ENCODE results near the gene PLEKHA1.

DNA sequence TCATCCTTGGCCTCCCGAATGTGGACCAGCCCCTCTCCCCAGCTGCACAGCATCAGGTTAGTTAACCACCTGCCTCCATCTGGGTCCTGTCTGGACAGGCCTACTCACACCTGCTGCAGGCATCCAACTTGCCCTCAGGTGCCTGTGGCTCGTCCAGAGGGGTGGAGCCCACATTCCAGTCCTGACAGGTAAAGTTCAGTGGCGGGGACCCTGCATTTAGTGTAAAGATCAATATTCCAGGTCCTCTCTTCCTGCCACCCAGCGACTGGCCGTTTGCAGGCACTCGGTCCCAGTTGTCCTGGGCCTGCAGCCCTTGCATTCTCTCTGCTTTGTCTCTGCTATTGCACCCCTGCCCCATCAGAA lies 101.8 kb downstream of the PLEKHA1 start:
- TF ChIP-seq, protein P1, sequence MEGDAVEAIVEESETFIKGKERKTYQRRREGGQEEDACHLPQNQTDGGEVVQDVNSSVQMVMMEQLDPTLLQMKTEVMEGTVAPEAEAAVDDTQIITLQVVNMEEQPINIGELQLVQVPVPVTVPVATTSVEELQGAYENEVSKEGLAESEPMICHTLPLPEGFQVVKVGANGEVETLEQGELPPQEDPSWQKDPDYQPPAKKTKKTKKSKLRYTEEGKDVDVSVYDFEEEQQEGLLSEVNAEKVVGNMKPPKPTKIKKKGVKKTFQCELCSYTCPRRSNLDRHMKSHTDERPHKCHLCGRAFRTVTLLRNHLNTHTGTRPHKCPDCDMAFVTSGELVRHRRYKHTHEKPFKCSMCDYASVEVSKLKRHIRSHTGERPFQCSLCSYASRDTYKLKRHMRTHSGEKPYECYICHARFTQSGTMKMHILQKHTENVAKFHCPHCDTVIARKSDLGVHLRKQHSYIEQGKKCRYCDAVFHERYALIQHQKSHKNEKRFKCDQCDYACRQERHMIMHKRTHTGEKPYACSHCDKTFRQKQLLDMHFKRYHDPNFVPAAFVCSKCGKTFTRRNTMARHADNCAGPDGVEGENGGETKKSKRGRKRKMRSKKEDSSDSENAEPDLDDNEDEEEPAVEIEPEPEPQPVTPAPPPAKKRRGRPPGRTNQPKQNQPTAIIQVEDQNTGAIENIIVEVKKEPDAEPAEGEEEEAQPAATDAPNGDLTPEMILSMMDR (IDR thresholded peaks at IDR 0.05), result no peak
- TF ChIP-seq POLR2A (IDR thresholded peaks at IDR 0.05), result no peak
